HG03354 (cell line): ENCODE data around the gene PLCG2.
"Not testable (repeated sequence)": the region's sequence is repeated elsewhere in the genome, so short reads cannot be mapped to it uniquely, and the experiment has no call there.

ENCODE experiments used
- ATAC-seq: cut with Tn5 transposase; IDR thresholded peaks from one replicate; pipeline ENCODE4 v1.9.1; 2021; ENCODE audit warnings: mild to moderate bottlenecking; ENCODE audit not compliant: unreplicated experiment, poor library complexity, severe bottlenecking

Gene PLCG2

DNA sequence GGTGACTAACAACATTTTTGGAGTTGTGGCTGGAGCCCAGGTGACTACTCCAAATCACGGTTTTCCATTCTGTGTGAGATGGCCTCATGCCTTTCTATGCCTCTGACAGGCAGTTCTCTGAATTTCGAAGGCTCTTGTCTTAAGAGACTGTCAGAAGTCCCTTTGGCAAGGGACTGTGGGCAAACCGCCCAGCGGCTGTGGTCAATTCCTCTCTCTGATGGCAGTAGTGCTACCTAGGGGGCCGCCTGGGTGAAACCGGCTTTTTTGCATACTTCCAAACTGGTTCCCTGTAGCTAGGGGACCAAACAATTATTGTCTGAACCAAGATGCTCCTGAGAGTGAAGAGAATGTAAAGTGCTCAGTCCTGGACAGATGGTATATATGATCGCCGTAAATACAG lies 145.9 kb downstream of the PLCG2 start:
- ATAC-seq, result no peak

DNA sequence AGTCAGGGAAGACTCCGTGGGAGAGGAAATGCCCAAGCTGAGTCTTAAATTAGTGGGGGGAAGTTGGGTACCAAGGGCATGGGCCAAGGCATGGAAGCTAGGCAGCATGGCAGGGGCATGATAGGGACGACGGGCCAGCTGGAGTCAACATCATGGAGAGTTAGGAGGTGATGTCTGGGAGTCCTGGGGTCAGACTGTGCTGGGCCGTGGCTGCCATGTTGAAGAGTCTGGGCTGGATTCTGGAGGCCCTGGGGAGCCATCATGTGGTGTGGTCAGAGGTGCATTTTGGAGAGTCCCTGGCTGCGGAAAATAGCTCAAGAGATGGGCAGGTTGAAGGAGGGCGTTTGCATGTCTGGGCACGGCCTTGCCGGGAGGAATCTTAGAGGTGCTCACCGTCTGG lies 146.9 kb downstream of the PLCG2 start:
- no peak for ATAC-seq

DNA sequence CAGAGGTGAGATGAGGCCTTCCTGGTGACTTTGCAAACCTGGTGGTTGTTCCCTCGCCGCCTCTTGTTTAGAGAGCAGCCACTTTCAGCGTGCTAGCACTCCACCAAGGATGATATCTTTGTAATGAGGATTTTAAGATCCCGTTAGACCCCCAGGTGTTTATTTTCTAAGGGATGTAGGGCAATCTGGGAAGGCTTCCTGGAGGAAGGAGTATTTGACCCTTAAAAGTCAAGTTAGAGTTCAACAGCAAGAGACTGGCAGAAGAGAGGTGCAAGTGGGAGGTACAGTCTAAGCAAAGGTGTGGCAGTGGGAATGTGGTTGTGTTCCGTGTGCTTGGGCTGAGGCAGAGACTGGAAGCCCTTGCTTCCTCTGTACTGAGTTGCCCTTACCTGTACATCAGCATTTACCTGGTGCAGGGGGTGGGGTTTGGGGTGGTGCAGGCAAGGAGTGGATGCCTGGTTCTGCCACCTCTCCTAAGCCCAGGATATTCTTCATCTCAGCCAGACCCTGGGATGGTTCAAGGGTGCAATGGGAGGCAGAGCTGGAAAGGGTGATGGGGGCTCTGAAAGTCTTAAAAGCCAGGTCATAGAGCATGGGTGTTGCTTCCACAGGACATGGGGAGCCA lies 148.6 kb downstream of the PLCG2 start:
- no peak for ATAC-seq

DNA sequence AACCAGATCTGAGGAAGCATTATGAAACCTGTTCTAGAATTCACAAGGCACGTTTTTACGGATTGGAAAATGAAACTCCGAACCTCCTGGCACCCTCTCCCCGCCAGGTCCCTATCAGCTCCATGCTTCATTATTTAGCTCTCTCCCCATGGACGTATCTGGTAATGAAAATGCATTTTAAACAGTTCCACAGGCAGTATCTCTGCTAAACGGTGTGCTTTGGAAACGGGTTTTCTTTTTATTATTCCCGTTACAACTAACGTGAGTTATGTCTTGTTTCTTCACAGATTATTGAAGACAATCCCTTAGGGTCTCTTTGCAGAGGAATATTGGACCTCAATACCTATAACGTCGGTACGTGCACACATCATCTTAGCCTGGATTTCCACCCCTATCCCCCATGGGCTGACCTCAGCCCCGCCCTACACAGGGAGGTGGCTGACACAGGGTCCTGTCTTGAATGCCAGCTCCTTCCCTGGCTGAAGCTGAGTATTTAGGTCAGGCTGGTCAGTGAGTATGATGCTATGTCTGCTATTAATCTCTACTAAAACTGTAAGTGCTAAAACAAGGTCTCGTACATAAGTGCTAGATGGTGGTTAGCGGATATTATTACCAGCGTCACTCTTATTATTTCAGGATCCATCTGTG lies 149.3 kb downstream of the PLCG2 start:
- no peak for ATAC-seq

DNA sequence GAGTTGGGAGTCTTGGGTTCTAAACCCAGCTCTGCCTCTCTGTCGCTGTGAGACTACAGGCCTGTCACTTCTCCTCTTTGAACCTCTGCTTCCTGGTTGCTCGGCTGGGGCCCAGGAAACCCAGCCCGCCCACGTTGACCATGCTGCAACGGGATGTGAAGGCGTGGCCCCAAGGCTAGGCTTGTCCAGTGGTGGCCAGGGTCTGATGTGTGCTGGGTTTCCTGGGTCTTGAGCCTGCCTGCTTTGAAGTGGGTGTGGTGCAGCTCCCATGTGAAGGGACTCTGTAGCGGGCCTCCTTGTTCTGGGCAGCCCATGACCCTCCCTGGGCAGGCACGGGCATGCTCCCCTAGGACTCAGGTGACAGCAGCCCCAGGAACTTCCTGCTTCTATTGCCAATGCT lies 149.9 kb downstream of the PLCG2 start:
- ATAC-seq, result no peak

DNA sequence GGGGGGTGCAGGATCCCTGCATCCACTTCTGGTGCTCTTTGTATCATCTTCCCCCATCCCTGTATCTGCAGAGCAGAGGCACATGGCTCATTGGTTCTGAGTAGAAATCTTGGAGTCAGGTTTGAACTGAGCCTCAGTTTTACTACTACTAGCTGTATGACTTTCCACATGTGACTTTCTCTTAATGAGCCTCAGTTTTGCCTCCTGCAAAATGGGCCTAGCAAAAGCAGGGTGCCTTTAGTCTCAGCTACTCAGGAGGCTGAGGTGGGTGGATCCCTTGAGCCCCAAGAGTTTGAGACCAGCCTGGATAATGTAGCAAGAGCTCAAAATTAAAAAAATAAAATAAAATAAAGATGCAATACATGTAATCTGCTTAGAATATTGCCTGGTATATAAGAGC lies 150.8 kb downstream of the PLCG2 start:
- ATAC-seq, result no peak

DNA sequence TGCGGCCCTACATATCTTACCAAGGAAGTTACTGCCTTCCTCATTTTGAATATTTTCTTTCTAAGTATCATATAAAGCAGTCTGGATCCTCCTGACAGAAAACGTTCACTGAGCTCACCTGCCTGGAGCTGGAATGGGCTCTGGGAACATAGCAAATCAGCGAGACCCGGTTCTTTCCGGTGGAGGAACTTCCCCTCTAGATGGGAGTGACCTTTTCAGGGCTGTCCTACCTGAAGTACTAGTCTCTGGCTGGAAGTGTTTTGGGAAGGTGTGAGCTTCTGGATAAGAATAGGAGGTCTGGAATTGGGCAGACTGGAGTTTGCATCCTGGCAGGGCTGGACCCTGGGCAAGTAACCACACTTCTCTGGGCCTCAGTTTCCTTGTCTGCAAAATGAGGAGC lies 152.8 kb downstream of the PLCG2 start:
- ATAC-seq, result no peak

DNA sequence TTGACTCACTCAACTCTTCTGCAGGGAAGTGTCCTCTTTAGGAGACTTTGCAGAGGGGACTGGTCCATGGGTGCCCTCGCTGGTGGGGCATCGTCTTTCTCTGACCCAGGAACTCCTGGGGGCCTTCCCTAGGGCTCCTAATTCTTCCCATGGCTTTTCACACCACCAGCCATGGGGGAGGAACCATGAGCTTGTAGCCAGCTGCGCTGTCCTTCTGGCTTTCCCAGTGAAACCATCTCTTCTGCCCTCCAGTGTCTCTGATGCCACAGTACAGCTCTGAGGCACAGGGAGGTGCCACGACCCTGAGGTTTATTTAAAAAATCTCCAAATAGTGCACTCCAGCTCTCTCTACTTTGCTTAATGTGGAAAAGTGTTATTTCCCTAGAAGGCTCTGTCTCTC lies 153.6 kb downstream of the PLCG2 start:
- no peak for ATAC-seq

DNA sequence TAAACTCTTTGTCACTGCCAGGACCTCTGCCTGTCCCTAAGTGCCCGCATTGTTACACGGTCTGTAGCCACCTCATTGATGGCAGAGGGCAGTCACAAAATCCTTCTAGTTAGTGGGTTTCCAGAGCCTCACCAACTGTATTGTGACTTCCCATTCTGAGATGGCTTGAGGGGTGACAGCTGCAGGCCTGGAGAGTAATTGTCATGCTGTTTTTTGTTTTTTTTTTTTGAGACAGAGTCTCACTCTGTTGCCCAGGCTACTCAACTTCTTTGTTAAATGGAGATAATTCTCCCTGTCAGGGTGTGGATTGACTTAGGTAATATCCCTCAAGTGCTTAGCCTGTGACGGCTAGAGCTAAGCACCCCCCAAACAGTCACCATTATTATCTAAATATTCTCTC lies 154.3 kb downstream of the PLCG2 start:
- no peak for ATAC-seq

DNA sequence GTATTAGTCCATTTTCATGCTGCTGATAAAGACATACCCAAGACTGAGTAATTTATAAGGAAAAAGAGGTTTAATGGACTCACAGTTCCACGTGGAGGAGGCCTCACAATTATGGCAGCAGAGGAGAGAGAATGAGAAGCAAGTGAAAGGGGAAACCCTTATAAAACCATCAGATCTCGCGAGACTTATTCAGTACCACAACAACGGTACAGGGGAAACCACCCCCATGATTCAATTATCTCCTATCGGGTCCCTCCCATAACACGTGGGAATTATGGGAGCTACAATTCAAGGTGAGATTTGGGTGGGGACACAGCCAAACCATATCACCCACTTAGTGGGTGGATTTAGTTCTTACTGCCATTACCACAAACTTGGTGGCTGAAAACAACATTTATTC lies 155.6 kb downstream of the PLCG2 start:
- ATAC-seq, result not testable (repeated sequence)

DNA sequence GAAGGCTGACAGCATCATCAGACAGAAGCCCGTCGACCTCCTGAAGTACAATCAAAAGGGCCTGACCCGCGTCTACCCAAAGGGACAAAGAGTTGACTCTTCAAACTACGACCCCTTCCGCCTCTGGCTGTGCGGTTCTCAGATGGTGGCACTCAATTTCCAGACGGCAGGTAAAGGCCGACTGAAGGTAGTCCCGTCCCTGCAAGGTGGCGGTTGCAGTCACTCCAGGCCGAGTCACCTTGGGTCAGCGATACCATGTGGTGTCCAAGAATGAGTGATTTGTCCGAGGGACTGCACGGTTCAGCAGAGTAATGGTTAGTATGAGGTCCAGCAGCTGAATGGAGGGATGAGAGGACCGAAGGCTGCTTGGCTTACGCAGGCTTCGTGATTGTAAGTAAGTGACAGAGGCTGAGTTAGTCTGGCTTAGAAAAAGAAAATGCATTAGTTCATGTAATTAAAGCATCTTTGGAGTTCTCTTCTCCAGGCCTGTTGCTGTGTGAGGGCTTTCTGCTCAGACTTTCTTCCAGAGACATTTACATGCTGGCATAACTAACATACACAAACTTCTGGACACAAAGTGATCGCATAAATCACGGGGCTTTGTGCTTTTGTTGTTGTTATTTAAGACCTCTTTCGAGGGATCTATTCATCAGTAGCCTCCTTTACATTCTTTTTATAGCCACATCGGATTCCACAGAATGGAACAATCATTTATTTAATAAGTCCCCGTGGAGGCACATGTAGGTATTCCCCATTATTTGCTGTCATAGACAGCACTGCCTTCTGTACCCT lies 157.3 kb downstream of the PLCG2 start:
- ATAC-seq, result no peak

DNA sequence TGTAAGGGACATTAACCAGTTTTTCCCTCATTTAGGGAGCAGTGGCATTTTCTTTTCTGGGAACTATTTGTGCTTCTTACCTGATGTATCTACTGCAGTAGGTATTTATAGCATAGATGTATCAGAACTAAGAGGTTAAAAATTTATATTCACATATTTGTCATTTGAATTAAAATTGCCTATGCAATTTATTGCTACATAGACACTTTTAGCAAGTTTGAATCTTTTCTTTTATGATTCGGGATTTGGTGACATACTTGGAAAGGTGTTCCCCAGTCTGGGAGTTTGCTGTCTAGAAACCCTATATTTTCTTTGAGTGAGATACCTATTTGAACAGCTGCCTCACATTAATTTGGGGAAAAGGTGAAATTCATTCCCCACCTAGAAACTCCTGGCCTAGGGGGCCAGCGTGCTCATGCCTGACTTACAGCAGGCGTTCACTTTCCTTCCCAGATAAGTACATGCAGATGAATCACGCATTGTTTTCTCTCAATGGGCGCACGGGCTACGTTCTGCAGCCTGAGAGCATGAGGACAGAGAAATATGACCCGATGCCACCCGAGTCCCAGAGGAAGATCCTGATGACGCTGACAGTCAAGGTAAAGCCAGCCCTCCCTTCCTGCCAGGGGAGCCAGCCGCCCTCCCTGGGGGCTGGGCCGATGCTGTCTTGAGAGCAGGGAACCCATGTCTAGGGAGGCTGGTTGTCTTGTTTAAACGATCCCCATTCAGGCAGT lies 158.4 kb downstream of the PLCG2 start:
- ATAC-seq, result no peak

DNA sequence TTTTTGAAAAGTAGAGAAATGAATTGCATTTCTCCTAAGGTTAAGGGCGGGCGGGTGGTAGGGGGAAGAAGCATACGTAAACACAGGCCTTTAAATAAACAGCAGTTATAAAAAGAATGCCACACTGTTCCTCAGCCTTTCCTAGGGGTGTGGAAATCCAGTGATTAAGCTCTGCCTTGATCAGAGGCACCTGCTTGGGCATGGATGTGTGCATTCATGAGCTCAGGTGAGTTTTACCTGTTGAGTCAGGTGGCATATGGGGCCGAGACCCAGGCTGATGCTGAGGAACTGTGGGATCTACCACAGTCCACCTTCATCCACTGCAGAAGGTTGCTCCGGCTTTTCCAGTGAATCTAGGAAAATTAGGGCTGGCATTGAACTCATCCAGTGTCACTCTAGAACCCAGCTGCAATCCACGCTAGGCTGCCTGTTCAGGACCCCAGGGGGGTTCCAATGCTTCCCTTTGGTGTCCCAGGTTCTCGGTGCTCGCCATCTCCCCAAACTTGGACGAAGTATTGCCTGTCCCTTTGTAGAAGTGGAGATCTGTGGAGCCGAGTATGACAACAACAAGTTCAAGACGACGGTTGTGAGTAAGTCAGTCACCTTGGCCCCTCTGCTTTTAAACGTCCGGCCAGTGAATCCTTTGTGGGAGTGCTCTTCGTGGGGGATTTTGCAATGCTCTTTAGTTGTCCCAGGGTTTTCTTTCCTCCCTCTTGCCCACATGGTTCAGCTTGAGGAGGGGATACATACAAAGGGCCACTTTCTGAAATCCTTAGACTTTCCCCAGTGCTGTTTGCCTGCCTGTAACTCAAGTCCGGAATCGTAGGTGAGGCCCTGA lies 159.5 kb downstream of the PLCG2 start:
- no peak for ATAC-seq

DNA sequence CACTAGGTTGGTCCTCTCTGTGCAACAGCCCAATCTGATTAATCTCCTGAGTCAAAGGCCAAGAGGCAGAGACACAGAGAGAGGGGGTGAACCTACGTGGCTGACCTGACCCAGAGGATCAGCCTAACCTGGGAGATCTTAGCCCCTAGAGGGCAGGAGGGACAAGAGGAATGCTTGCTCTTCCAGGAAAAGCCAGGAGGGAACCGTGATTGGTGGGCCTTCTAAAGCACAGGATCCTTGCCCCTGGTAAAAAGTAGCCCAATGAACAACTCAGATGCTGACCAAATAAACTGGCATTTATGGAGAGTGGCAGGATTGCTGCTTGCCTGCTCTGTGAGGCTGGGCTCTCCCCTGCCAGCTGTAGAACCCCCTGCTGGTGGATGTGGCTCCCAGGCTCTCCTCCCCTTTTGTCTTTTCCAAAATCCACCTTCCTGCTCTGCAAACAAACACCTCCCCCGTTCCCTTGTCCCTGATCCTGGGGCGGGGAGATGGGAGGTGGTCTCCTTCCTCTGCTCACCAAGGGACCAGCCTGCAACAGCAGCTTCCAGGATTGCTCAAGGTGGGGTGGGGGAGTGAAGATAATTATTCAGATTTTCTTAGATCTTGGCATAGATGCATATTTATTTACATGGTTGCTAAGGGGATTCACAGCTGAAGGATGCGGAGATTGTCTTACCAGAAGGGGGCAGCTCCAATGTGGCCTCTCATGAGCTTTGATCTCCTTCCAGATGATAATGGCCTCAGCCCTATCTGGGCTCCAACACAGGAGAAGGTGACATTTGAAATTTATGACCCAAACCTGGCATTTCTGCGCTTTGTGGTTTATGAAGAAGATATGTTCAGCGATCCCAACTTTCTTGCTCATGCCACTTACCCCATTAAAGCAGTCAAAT lies 160.3 kb downstream of the PLCG2 start:
- ATAC-seq, result no peak

DNA sequence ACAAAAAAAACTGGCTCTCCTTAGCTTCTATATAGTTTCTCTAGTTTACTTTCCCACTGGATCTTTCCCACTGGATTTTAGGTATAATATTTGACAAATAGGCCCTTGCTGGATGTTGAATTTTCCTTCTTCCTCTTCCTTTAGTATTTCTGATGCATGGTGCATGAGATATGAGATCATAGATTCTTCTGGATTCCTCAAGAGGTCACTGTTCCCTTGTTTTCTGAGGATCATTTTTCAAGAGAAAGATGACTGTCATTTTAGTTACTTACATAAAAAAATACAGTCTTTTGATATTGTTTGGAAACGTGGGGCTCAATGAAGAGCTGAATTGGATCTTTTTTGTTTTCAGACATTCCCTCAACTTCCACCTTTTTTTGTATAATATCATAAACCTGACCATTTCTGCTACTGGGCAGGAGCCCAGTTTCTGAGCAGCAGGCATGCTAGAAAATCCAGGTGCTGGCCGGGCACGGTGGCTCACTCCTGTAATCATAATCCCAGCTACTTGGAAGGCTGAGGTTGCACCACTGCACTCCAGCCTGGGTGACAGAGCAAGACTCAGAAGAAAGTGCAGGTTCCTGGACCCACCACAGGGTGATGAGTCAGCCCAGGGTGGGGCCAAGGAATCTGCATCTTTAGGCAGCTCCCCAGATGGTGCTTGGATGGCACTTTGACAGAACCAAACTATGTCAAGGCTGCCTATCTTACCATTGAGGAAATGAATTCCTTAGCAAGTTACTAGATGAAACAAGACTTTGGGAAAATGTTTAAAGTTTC lies 161.9 kb downstream of the PLCG2 start:
- no peak for ATAC-seq

DNA sequence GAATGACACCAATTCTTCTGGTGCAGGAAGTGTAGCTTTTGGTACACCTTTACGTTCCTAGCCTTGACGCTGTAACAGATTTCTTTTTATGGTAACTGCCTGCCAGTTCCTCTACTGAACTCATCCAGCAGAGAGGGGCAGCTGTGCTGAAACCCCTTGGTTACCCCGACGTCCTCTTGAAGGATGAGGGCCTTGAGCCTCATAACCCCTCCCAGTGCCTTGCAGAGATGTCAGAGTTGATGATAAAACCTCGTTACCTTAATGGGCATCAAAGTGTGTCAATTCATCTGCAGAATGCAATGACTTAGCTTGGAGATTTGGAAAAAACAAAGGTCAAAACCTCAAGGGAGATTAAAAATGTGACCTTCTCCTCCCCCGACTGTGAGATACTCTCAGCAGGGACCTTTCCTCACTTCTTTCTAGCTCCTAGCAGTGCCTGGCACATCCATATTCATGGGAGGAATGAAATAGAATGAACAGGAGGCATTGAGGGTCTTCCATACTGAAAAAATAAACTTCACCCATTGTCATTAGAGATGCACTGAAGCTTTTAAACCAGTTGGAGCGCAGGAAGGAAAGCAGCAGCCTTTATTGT lies 163.0 kb downstream of the PLCG2 start:
- ATAC-seq, result no peak

DNA sequence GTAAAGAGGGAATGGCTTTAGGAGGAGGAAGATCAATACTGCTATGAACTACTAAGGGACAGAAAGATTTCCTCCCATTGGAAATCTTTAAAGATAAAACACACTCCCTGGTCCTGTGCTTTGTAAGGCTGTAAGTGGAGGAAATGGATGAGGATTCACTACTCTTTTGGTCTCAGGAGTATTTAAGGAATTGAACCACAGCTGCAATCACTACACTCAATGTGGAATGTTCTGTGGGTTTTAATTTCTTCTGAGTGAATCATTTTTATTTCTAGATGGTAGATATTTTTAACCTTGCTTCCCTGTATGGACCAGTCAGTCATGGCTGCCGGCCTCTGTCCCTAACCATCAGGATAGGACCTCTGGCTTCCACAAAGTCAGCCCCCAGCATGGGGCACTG lies 166.6 kb downstream of the PLCG2 start:
- no peak for ATAC-seq

DNA sequence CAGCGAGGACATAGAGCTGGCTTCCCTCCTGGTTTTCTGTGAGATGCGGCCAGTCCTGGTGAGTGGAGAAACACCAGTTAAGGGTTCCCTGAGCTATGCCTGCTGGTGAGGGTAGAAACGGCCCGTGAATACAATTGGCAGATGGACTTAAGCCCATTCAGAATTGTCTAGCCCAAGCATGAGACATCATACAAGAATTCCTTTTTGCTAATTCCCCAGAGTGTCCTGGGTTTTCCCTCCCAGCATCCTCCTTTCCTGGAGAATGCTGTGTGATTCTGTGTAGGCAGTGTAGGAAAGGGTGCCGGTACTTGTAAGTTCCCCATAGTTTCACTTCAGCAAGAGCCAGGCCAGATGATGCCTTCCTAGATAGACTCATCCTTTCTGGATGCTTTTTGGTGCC lies 167.1 kb downstream of the PLCG2 start:
- no peak for ATAC-seq
